Left cardiac atrium (tissue), 4 donors: ENCODE results near the gene GLT8D1. TPM values are rescaled to one million over a fixed set of nuclear protein-coding genes. Genes with fewer than 3 reads are reported as not detected.

Experiments used
- ATAC-seq, 2 donors: fragments of 200-7000 bp; cut with Tn5 transposase; one replicate each; pipeline ENCODE4 v1.9.1; 2020; ENCODE audit warnings: mild to moderate bottlenecking in 2 of 2, moderate library complexity in 2 of 2
- DNase-seq: peaks from one replicate; pipeline ENCODE4 v3.0.0-alpha.2; 2020
- intact Hi-C, 2 donors: fragments of 100-400 bp; cut with DNase I; formaldehyde crosslinking; loops; one replicate each; pipeline versions ENCODE4 v1.14.1 to v1.15.1; 2022 to 2023
- total RNA-seq, 2 donors: library from RNA; stranded (reverse); fragmentation: NEBNext Ultra II Directional; extraction: Animal tissue kit (Norgen Biotek cat#: 25700); gene quantifications; one replicate each; pipeline ENCODE4 v1.2.1, GENCODE V29; 2021
- donor health status: DM: no; HTN: yes; CAD: no.
- donor health status: DM: no; HTN: yes; CAD: no; lungs with severe emphysema.
- donor health status: DM: yes; HTN: yes; CAD: no.
- donor health status: Dilated cardiomyopathy.

GLT8D1 gene
- total RNA-seq, 2 donors from 2014 or later: 31.3 to 37.6 TPM

GRCh38 chr3:52715714-52716305 lies 10.2 kb upstream of the GLT8D1 start:
- no peak for DNase-seq
- intact Hi-C loops: no loop called here
- ATAC-seq: no peak

- ATAC-seq (peak; percentile 57 to 60), DNase-seq (no peak)
- intact Hi-C loops: no loop called here
These were observed 9.0 kb upstream of the GLT8D1 start for GRCh38 chr3:52714335-52715302.

- intact Hi-C loops: no loop called here
- no peak for DNase-seq
- no peak for ATAC-seq
These were observed 7.0 kb upstream of the GLT8D1 start for GRCh38 chr3:52712291-52713212.

GRCh38 chr3:52710512-52710911 lies 4.9 kb upstream of the GLT8D1 start:
- no peak for DNase-seq
- intact Hi-C loops: no loop called here
- ATAC-seq: no peak

- intact Hi-C loops: no loop called here
- no peak for ATAC-seq
- DNase-seq: no peak
These were observed 2.0 kb upstream of the GLT8D1 start for GRCh38 chr3:52707585-52707984.

- DNase-seq (no peak), ATAC-seq (no peak)
- intact Hi-C loops: loop anchor here in 1 of 2 donors (2.0 kb wide), 1 partner anchor 21 kb away; the partner anchor contains the start of gene PBRM1
These were observed 228 bp downstream of the GLT8D1 start for GRCh38 chr3:52705438-52705687.

GRCh38 chr3:52704611-52705437 lies 767 bp downstream of the GLT8D1 start:
- intact Hi-C loops: loop anchor here in 1 of 2 donors (2.0 kb wide), 1 partner anchor 20 kb away; the partner anchor contains the start of gene PBRM1
- peak; percentile 13 to 16 for ATAC-seq

GRCh38 chr3:52703341-52703740 lies 2.2 kb downstream of the GLT8D1 start:
- intact Hi-C loops: no loop called here
- DNase-seq: no peak
- no peak for ATAC-seq

More at GRCh38 chr3:52704611-52705437, 767 bp downstream of the GLT8D1 start:
- no peak for DNase-seq

GRCh38 chr3:52697632-52697965 lies 8.0 kb downstream of the GLT8D1 start:
- no peak for ATAC-seq
- no peak for DNase-seq
- intact Hi-C loops: no loop called here

GRCh38 chr3:52696830-52697631 lies 8.6 kb downstream of the GLT8D1 start:
- DNase-seq: no peak
- intact Hi-C loops: no loop called here
- ATAC-seq: no peak

GRCh38 chr3:52695798-52696671 lies 9.6 kb downstream of the GLT8D1 start:
- no peak for ATAC-seq
- intact Hi-C loops: no loop called here
- DNase-seq: no peak

- DNase-seq: no peak
- no peak for ATAC-seq
- intact Hi-C loops: no loop called here
These were observed 10.9 kb downstream of the GLT8D1 start for GRCh38 chr3:52694528-52695189.

- DNase-seq: no peak
- no peak for ATAC-seq
- intact Hi-C loops: no loop called here
These were observed 12.5 kb downstream of the GLT8D1 start for GRCh38 chr3:52693071-52693470.

- DNase-seq (no peak), ATAC-seq (no peak)
- intact Hi-C loops: no loop called here
These were observed 15.0 kb downstream of the GLT8D1 start for GRCh38 chr3:52690560-52690959.

GRCh38 chr3:52689151-52689550 lies 16.4 kb downstream of the GLT8D1 start:
- no peak for ATAC-seq
- intact Hi-C loops: loop anchor here (10.0 kb wide), 2 partner anchors 214 to 234 kb away; partner anchors contain the start of genes NISCH (in 1 of the 2) and TNNC1 (in 1 of the 2)
- DNase-seq: no peak

- ATAC-seq: no peak
These were observed 17.3 kb downstream of the GLT8D1 start for GRCh38 chr3:52688266-52688665.

More at GRCh38 chr3:52688266-52688665, 17.3 kb downstream of the GLT8D1 start:
- DNase-seq: no peak
- intact Hi-C loops: loop anchor here (10.0 kb wide), 2 partner anchors 213 to 233 kb away; partner anchors contain the start of genes NISCH (in 1 of the 2) and TNNC1 (in 1 of the 2)
